ENCODE results near the gene RAB15. TPM values are rescaled to one million over a fixed set of nuclear protein-coding genes. Genes with fewer than 3 reads are reported as not detected.

RAB15 gene
- total RNA-seq, 1 experiment from 2014 or later: 20.6 TPM

DNA sequence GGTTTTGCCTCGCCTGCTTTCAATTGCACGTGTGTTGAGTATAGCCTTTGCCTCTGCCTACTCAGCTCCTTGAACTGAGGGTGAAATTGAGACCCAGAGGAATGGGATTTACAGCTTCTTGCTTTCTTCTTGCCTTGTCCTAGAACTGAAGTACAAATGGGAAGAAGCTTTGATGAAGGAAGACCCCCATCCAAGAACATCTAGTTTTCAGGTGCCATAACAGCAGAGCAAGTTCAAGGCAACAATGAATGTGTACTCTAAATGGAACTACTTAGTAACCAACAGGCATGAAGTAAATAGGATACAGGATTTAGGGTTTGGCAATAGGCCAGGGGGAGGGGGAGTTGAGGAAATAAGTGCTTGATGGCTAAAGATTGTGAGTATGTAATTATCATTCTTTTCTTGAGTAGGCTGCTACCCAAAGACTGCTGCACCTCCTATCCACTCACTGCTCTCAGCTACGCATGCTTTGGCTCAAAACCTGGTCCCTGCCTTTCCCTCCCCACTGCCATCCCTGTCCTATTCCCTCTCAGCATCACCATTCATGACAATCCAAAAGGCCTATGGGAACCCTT is 31.7 kb downstream of the RAB15 start:
- Histone ChIP-seq H3K27me3 (ENCODE audit: low read length) (no peaks in the 10 kb centered on the region), H3K4me3 (ENCODE audit: low read length) (no peak overlapping the region), H3K27ac (ENCODE audit: low read length) (no peak overlapping the region), H3K79me2 (ENCODE audit: low read length) (no peaks in the 10 kb centered on the region), H3K9me3 (ENCODE audit: low read length) (no peaks in the 10 kb centered on the region), H2AFZ (ENCODE audit: low read length) (no peak overlapping the region), H3K4me1 (ENCODE audit: insufficient read depth, low read length) (peaks cover 5% of the 10 kb centered on the region; the same call in 1 of the 2 replicates), H4K20me1 (ENCODE audit: low read length) (no peaks in the 10 kb centered on the region), H3F3A (ENCODE audit: low read length, unreplicated experiment) (no peaks in the 10 kb centered on the region), H3K4me2 (ENCODE audit: low read length) (no peak overlapping the region), H3K36me3 (ENCODE audit: low read depth, low read length) (no peaks in the 10 kb centered on the region), H3K9ac (ENCODE audit: low read length) (no peak overlapping the region), H3K9me2 (replicated peaks; ENCODE audit: low read length) (no peaks in the 10 kb centered on the region)
- BruUV-seq (replicated peaks): no TSS peak
- ATAC-seq (no peak), DNase-seq (no peak)
- intact Hi-C loops (cut with micrococcal nuclease): no loop called here
- CTCF ChIA-PET: interaction anchor here (0.6 kb wide), 1 partner anchor 45 kb away, joined by 4 read pairs; no protein-coding TSS in a partner anchor
- TF ChIP-seq EZH2phosphoT487 (IDR thresholded peaks at IDR 0.05; ENCODE audit: borderline replicate concordance, low read length) (no peak), EZH2 (IDR thresholded peaks at IDR 0.05; ENCODE audit: low read length, unreplicated experiment) (no peak)
- TF ChIP-seq, protein P1, sequence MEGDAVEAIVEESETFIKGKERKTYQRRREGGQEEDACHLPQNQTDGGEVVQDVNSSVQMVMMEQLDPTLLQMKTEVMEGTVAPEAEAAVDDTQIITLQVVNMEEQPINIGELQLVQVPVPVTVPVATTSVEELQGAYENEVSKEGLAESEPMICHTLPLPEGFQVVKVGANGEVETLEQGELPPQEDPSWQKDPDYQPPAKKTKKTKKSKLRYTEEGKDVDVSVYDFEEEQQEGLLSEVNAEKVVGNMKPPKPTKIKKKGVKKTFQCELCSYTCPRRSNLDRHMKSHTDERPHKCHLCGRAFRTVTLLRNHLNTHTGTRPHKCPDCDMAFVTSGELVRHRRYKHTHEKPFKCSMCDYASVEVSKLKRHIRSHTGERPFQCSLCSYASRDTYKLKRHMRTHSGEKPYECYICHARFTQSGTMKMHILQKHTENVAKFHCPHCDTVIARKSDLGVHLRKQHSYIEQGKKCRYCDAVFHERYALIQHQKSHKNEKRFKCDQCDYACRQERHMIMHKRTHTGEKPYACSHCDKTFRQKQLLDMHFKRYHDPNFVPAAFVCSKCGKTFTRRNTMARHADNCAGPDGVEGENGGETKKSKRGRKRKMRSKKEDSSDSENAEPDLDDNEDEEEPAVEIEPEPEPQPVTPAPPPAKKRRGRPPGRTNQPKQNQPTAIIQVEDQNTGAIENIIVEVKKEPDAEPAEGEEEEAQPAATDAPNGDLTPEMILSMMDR (conservative IDR thresholded peaks at IDR 0.05; ENCODE audit: low read depth, low read length): no peak
- POLR2A ChIA-PET (ENCODE audit: unreplicated experiment): interaction anchor here (0.6 kb wide), 1 partner anchor 29 kb away, joined by 3 read pairs; no protein-coding TSS in a partner anchor

DNA sequence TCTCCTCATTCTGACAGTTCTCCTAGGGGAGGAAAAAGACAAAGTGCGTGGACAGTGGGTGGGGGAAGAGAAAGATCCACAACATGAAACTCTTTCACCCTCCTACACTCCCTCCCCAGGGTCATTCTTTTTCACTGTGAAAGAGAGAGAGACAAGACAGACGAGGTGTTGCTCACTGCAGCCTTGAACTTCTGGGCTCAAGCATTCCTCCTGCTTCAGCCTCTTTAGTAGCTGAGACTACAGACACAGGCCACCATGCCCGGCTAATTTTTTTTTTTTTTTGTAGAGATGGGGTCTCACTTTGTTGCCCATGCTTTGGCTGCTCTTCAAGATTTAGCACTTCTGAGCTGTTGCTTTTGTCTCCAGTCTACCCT is 32.3 kb downstream of the RAB15 start:
- no peak overlapping the region for H3K9ac ChIP-seq (ENCODE audit: low read length)
- H3K36me3 ChIP-seq (ENCODE audit: low read depth, low read length): no peaks in the 10 kb centered on the region
- no peak overlapping the region for H3K4me3 ChIP-seq (ENCODE audit: low read length)
- no peaks in the 10 kb centered on the region for H3K9me2 ChIP-seq (replicated peaks; ENCODE audit: low read length)
- no peaks in the 10 kb centered on the region for H3K27me3 ChIP-seq (ENCODE audit: low read length)
- no peaks in the 10 kb centered on the region for H4K20me1 ChIP-seq (ENCODE audit: low read length)
- H3F3A ChIP-seq (ENCODE audit: low read length, unreplicated experiment): no peaks in the 10 kb centered on the region
- intact Hi-C loops (cut with micrococcal nuclease): no loop called here
- H3K27ac ChIP-seq (ENCODE audit: low read length): no peak overlapping the region
- DNase-seq (no peak), ATAC-seq (no peak)
- H3K4me1 ChIP-seq (ENCODE audit: insufficient read depth, low read length): peaks cover 5% of the 10 kb centered on the region; the same call in 1 of the 2 replicates
- ChIA-PET CTCF (interaction anchor here (0.6 kb wide), 1 partner anchor 46 kb away, joined by 4 read pairs; no protein-coding TSS in a partner anchor), POLR2A (ENCODE audit: unreplicated experiment) (interaction anchor here (0.6 kb wide), 1 partner anchor 29 kb away, joined by 3 read pairs; no protein-coding TSS in a partner anchor)
- TF ChIP-seq EZH2phosphoT487 (IDR thresholded peaks at IDR 0.05; ENCODE audit: borderline replicate concordance, low read length): no peak
- no peak for TF ChIP-seq EZH2 (IDR thresholded peaks at IDR 0.05; ENCODE audit: low read length, unreplicated experiment)
- TF ChIP-seq, protein P1 (conservative IDR thresholded peaks at IDR 0.05; ENCODE audit: low read depth, low read length): no peak
- H3K79me2 ChIP-seq (ENCODE audit: low read length): no peaks in the 10 kb centered on the region
- H3K9me3 ChIP-seq (ENCODE audit: low read length): no peaks in the 10 kb centered on the region
- H3K4me2 ChIP-seq (ENCODE audit: low read length): no peak overlapping the region
- BruUV-seq (replicated peaks): no TSS peak
- H2AFZ ChIP-seq (ENCODE audit: low read length): no peak overlapping the region

Measured in PC-3 (cell line).